ENCODE measurements around the gene SDC3.
A peak's percentile ranks its signal among the peaks of the same experiment; 100 is the strongest.

Gene SDC3

GRCh38 chr1:30899577-30900389, 8.8 kb downstream of the SDC3 start:
- Histone ChIP-seq H3K9ac (no peak overlapping the region), H3K36me3 (peaks cover 0 to 73% (median 0%) of the 10 kb centered on the region in 11 experiments; a peak in 5 of 22 replicates), H3K4me3 (no peak overlapping the region), H4K20me1 (peaks cover 31 to 100% (median 68%) of the 10 kb centered on the region in 11 experiments; a peak in 18 of 22 replicates), H3K4me1 (peaks cover 0 to 79% (median 17%) of the 10 kb centered on the region in 10 experiments; a peak in 15 of 20 replicates), H3K27ac (no peak overlapping the region), H3K27me3 (peaks cover 64 to 100% (median 98%) of the 10 kb centered on the region in 11 experiments), H3K9me3 (replicated peaks in 1 of 11) (no peaks in the 10 kb centered on the region), H3K4me2 (peak overlapping the region in 2 of 11 experiments; percentile 7 to 34; a peak in 4 of 22 replicates)
- TF ChIP-seq Cebpa-rat (IDR thresholded peaks at IDR 0.05) = no peak

GRCh38 chr1:30898031-30898815, 10.3 kb downstream of the SDC3 start:
- H3K4me2 ChIP-seq = peak overlapping the region in 4 of 11 experiments; percentile 7 to 37 (median 22); a peak in 5 of 22 replicates
- peaks cover 51 to 97% (median 90%) of the 10 kb centered on the region in 11 experiments for H3K27me3 ChIP-seq
- H3K4me1 ChIP-seq = peaks cover 0 to 73% (median 10%) of the 10 kb centered on the region in 10 experiments; a peak in 13 of 20 replicates
- H3K9ac ChIP-seq = no peak overlapping the region
- H3K4me3 ChIP-seq = no peak overlapping the region
- H3K27ac ChIP-seq = no peak overlapping the region
- H4K20me1 ChIP-seq = peaks cover 30 to 100% (median 61%) of the 10 kb centered on the region in 11 experiments; a peak in 18 of 22 replicates
- TF ChIP-seq Cebpa-rat (IDR thresholded peaks at IDR 0.05) = no peak
- no peaks in the 10 kb centered on the region for H3K9me3 ChIP-seq (replicated peaks in 1 of 11)
- peaks cover 0 to 65% (median 0%) of the 10 kb centered on the region in 11 experiments; a peak in 5 of 22 replicates for H3K36me3 ChIP-seq

GRCh38 chr1:30896905-30897304, 11.7 kb downstream of the SDC3 start:
- peak overlapping the region in 2 of 11 experiments; percentile 6 to 36; a peak in 3 of 22 replicates for H3K4me2 ChIP-seq
- no peaks in the 10 kb centered on the region for H3K9me3 ChIP-seq (replicated peaks in 1 of 11)
- no peak overlapping the region for H3K9ac ChIP-seq
- H4K20me1 ChIP-seq = peaks cover 34 to 100% (median 58%) of the 10 kb centered on the region in 11 experiments; a peak in 20 of 22 replicates
- peaks cover 0 to 57% (median 0%) of the 10 kb centered on the region in 11 experiments; a peak in 5 of 22 replicates for H3K36me3 ChIP-seq
- H3K27ac ChIP-seq = no peak overlapping the region
- H3K4me1 ChIP-seq = peaks cover 0 to 72% (median 12%) of the 10 kb centered on the region in 10 experiments; a peak in 13 of 20 replicates
- H3K4me3 ChIP-seq = no peak overlapping the region
- peaks cover 37 to 96% (median 82%) of the 10 kb centered on the region in 11 experiments for H3K27me3 ChIP-seq
- no peak for TF ChIP-seq Cebpa-rat (IDR thresholded peaks at IDR 0.05)

- Histone ChIP-seq H4K20me1 (peaks cover 36 to 100% (median 58%) of the 10 kb centered on the region in 11 experiments; a peak in 20 of 22 replicates), H3K9ac (no peak overlapping the region), H3K4me3 (no peak overlapping the region), H3K27me3 (peaks cover 33 to 95% (median 82%) of the 10 kb centered on the region in 11 experiments), H3K4me2 (peak overlapping the region in 2 of 11 experiments; percentile 6 to 36; a peak in 4 of 22 replicates), H3K27ac (no peak overlapping the region), H3K4me1 (peaks cover 0 to 78% (median 13%) of the 10 kb centered on the region in 10 experiments; a peak in 13 of 20 replicates), H3K9me3 (replicated peaks in 1 of 11) (no peaks in the 10 kb centered on the region), H3K36me3 (peaks cover 0 to 49% (median 0%) of the 10 kb centered on the region in 11 experiments; a peak in 5 of 22 replicates)
- no peak for TF ChIP-seq Cebpa-rat (IDR thresholded peaks at IDR 0.05)
Measured at GRCh38 chr1:30895944-30896660, 12.5 kb downstream of the SDC3 start.

- Histone ChIP-seq H3K4me2 (peak overlapping the region in 1 of 11 experiments; percentile 36; a peak in 1 of 22 replicates), H3K4me1 (peaks cover 0 to 82% (median 13%) of the 10 kb centered on the region in 10 experiments; a peak in 13 of 20 replicates), H3K4me3 (no peak overlapping the region), H3K36me3 (peaks cover 0 to 44% (median 0%) of the 10 kb centered on the region in 11 experiments; a peak in 4 of 22 replicates), H3K27ac (no peak overlapping the region), H3K27me3 (peaks cover 34 to 95% (median 82%) of the 10 kb centered on the region in 11 experiments), H3K9ac (no peak overlapping the region), H3K9me3 (replicated peaks in 1 of 11) (no peaks in the 10 kb centered on the region), H4K20me1 (peaks cover 32 to 100% (median 59%) of the 10 kb centered on the region in 11 experiments; a peak in 20 of 22 replicates)
- no peak for TF ChIP-seq Cebpa-rat (IDR thresholded peaks at IDR 0.05)
Measured at GRCh38 chr1:30895382-30895943, 13.1 kb downstream of the SDC3 start.

- Histone ChIP-seq H3K27ac (no peak overlapping the region), H3K36me3 (peaks cover 0 to 34% (median 0%) of the 10 kb centered on the region in 11 experiments; a peak in 4 of 22 replicates), H4K20me1 (peaks cover 23 to 100% (median 51%) of the 10 kb centered on the region in 11 experiments; a peak in 20 of 22 replicates), H3K9me3 (replicated peaks in 1 of 11) (no peaks in the 10 kb centered on the region), H3K4me2 (no peak overlapping the region), H3K4me1 (peaks cover 0 to 82% (median 12%) of the 10 kb centered on the region in 10 experiments; a peak in 13 of 20 replicates), H3K9ac (no peak overlapping the region), H3K4me3 (no peak overlapping the region), H3K27me3 (peaks cover 35 to 95% (median 82%) of the 10 kb centered on the region in 11 experiments)
- no peak for TF ChIP-seq Cebpa-rat (IDR thresholded peaks at IDR 0.05)
Measured at GRCh38 chr1:30894508-30894973, 14.0 kb downstream of the SDC3 start.

GRCh38 chr1:30893776-30894507, 14.6 kb downstream of the SDC3 start:
- TF ChIP-seq Cebpa-rat (IDR thresholded peaks at IDR 0.05) = no peak
- Histone ChIP-seq H3K4me3 (no peak overlapping the region), H3K27ac (no peak overlapping the region), H3K4me2 (peak overlapping the region in 1 of 11 experiments; percentile 7; a peak in 1 of 22 replicates), H3K9me3 (replicated peaks in 1 of 11) (no peaks in the 10 kb centered on the region), H3K27me3 (peaks cover 41 to 95% (median 82%) of the 10 kb centered on the region in 11 experiments), H4K20me1 (peaks cover 18 to 100% (median 50%) of the 10 kb centered on the region in 11 experiments; a peak in 20 of 22 replicates), H3K36me3 (peaks cover 0 to 36% (median 0%) of the 10 kb centered on the region in 11 experiments; a peak in 4 of 22 replicates), H3K4me1 (peaks cover under 1 to 82% (median 8%) of the 10 kb centered on the region in 10 experiments; a peak in 18 of 20 replicates), H3K9ac (no peak overlapping the region)
